ENCODE data around the gene MBD2. TPM values are rescaled to one million over a fixed set of nuclear protein-coding genes. Genes with fewer than 3 reads are reported as not detected.

MBD2 gene
- total RNA-seq, 3 donors from 2014 or later (not counting 1 experiment from before 2014, with no cell fraction given) = 74.8 to 107 (median 92.3) TPM

- intact Hi-C loops (cut with micrococcal nuclease) = no loop called here
- no peaks in the 10 kb centered on the region for H3K36me3 ChIP-seq (ENCODE audit: control insufficient read depth, insufficient read depth, low read length)
- H3K27me3 ChIP-seq (ENCODE audit: control insufficient read depth, insufficient read depth, low read length) = no peaks in the 10 kb centered on the region
- Mint-ChIP-seq H3K4me3 (no peak overlapping the region), H3K9me3 (peaks cover 3 to 8% of the 10 kb centered on the region in 2 donors), H3K27me3 (ENCODE audit: low read depth in 2 of 2) (no peaks in the 10 kb centered on the region), H3K36me3 (peaks cover 10% of the 10 kb centered on the region), H3K27ac (no peak overlapping the region), H3K4me1 (no peaks in the 10 kb centered on the region)
- peaks cover 6% of the 10 kb centered on the region for H3K9me3 ChIP-seq (ENCODE audit: control insufficient read depth, insufficient read depth, low read length)
- ATAC-seq (no peak), DNase-seq (no peak)
- WGBS (ENCODE audit: insufficient coverage) = 94% methylated on average over 3 of the region's 3 CpGs
- H3K4me1 ChIP-seq (ENCODE audit: control insufficient read depth, insufficient read depth, low read length) = no peaks in the 10 kb centered on the region
- H3K4me3 ChIP-seq (ENCODE audit: low read length) = no peak overlapping the region
- H3K27ac ChIP-seq (ENCODE audit: low read length) = no peak overlapping the region
- TF ChIP-seq CTCF (IDR thresholded peaks at IDR 0.05) = no peak
Observed at GRCh38 chr18:54135216-54135615, 89.3 kb downstream of the MBD2 start.

- TF ChIP-seq CTCF (IDR thresholded peaks at IDR 0.05) = no peak
- intact Hi-C loops (cut with micrococcal nuclease) = no loop called here
- peaks cover 10% of the 10 kb centered on the region for H3K36me3 Mint-ChIP-seq
- H3K36me3 ChIP-seq (ENCODE audit: control insufficient read depth, insufficient read depth, low read length) = no peaks in the 10 kb centered on the region
- H3K27ac ChIP-seq (ENCODE audit: low read length) = no peak overlapping the region
- no peaks in the 10 kb centered on the region for H3K4me1 Mint-ChIP-seq
- no peak overlapping the region for H3K4me3 Mint-ChIP-seq
- ATAC-seq (no peak), DNase-seq (no peak)
- no peak overlapping the region for H3K4me3 ChIP-seq (ENCODE audit: low read length)
- no peaks in the 10 kb centered on the region for H3K27me3 ChIP-seq (ENCODE audit: control insufficient read depth, insufficient read depth, low read length)
- peaks cover under 1% of the 10 kb centered on the region for H3K9me3 ChIP-seq (ENCODE audit: control insufficient read depth, insufficient read depth, low read length)
- peaks cover 3 to 8% of the 10 kb centered on the region in 2 donors for H3K9me3 Mint-ChIP-seq
- no peaks in the 10 kb centered on the region for H3K27me3 Mint-ChIP-seq (ENCODE audit: low read depth in 2 of 2)
- no peak overlapping the region for H3K27ac Mint-ChIP-seq
- no peaks in the 10 kb centered on the region for H3K4me1 ChIP-seq (ENCODE audit: control insufficient read depth, insufficient read depth, low read length)
Observed at GRCh38 chr18:54134053-54134452, 90.4 kb downstream of the MBD2 start.

GRCh38 chr18:54130631-54131030 is 93.8 kb downstream of the MBD2 start:
- Mint-ChIP-seq H3K4me3 (no peak overlapping the region), H3K27ac (no peak overlapping the region), H3K27me3 (ENCODE audit: low read depth in 2 of 2) (no peaks in the 10 kb centered on the region), H3K4me1 (no peaks in the 10 kb centered on the region), H3K9me3 (no peaks in the 10 kb centered on the region), H3K36me3 (no peaks in the 10 kb centered on the region)
- no peak for ATAC-seq
- no peaks in the 10 kb centered on the region for H3K36me3 ChIP-seq (ENCODE audit: control insufficient read depth, insufficient read depth, low read length)
- no peak for TF ChIP-seq CTCF (IDR thresholded peaks at IDR 0.05)
- H3K27me3 ChIP-seq (ENCODE audit: control insufficient read depth, insufficient read depth, low read length) = no peaks in the 10 kb centered on the region
- no peak overlapping the region for H3K4me3 ChIP-seq (ENCODE audit: low read length)
- DNase-seq = no peak
- H3K9me3 ChIP-seq (ENCODE audit: control insufficient read depth, insufficient read depth, low read length) = no peaks in the 10 kb centered on the region
- no peaks in the 10 kb centered on the region for H3K4me1 ChIP-seq (ENCODE audit: control insufficient read depth, insufficient read depth, low read length)
- no peak overlapping the region for H3K27ac ChIP-seq (ENCODE audit: low read length)
- intact Hi-C loops (cut with micrococcal nuclease) = no loop called here

GRCh38 chr18:54130177-54130576 is 94.3 kb downstream of the MBD2 start:
- no peaks in the 10 kb centered on the region for H3K27me3 ChIP-seq (ENCODE audit: control insufficient read depth, insufficient read depth, low read length)
- H3K4me1 Mint-ChIP-seq = no peaks in the 10 kb centered on the region
- no peak overlapping the region for H3K4me3 Mint-ChIP-seq
- H3K9me3 ChIP-seq (ENCODE audit: control insufficient read depth, insufficient read depth, low read length) = no peaks in the 10 kb centered on the region
- H3K4me3 ChIP-seq (ENCODE audit: low read length) = no peak overlapping the region
- intact Hi-C loops (cut with micrococcal nuclease) = no loop called here
- H3K9me3 Mint-ChIP-seq = no peaks in the 10 kb centered on the region
- ATAC-seq (no peak), DNase-seq (no peak)
- no peak overlapping the region for H3K27ac ChIP-seq (ENCODE audit: low read length)
- H3K4me1 ChIP-seq (ENCODE audit: control insufficient read depth, insufficient read depth, low read length) = no peaks in the 10 kb centered on the region
- no peaks in the 10 kb centered on the region for H3K27me3 Mint-ChIP-seq (ENCODE audit: low read depth in 2 of 2)
- no peak overlapping the region for H3K27ac Mint-ChIP-seq
- H3K36me3 ChIP-seq (ENCODE audit: control insufficient read depth, insufficient read depth, low read length) = no peaks in the 10 kb centered on the region
- no peak for TF ChIP-seq CTCF (IDR thresholded peaks at IDR 0.05)
- no peaks in the 10 kb centered on the region for H3K36me3 Mint-ChIP-seq

All from natural killer cell (primary cell).